H1 (cell line): ENCODE results near the gene GNLY. TPM values are rescaled to one million over a fixed set of nuclear protein-coding genes. Genes with fewer than 3 reads are reported as not detected.

Source experiments
- CTCF ChIA-PET: fragments of 300-600 bp; sonication (Branson Sonifier 250); formaldehyde crosslinking; loops from one replicate; lab custom pipeline; 2021; ENCODE audit not compliant: partially characterized antibody; lab: Charles Lee
- POLR2A ChIA-PET: fragments of 300-600 bp; sonication (Branson Sonifier 250); formaldehyde crosslinking; loops from one replicate; lab custom pipeline; 2021; ENCODE audit warnings: inconsistent platforms; ENCODE audit not compliant: partially characterized antibody; lab: Charles Lee
- DNase-seq, 2 experiments: peaks; one replicate each; pipeline versions ENCODE4 v3.0.0 to v3.0.0-alpha.2; 2010 to 2022; ENCODE audit warnings: low spot score in 2 of 2, low read depth in 1 of 2, mixed read lengths in 1 of 2
- FAIRE-seq: peaks from 2 replicates; lab custom pipeline; 2011; peaks lifted over from hg19 to GRCh38; lab: Jason Lieb, UNC
- H2AFZ ChIP-seq: 2 replicates; pipeline ENCODE4 v1.8.1; 2012; ENCODE audit warnings: low read length, inconsistent platforms
- H2AK5ac ChIP-seq: 2 replicates; pipeline ENCODE4 v1.6.1; 2013; ENCODE audit warnings: low read depth, low read length
- H2BK120ac ChIP-seq: replicated peaks from 2 replicates; pipeline ENCODE3; 2013; ENCODE audit warnings: low read depth, low read length, inconsistent platforms
- H2BK12ac ChIP-seq: 2 replicates; pipeline ENCODE4 v1.6.1; 2013; ENCODE audit warnings: low read depth, low read length
- H2BK15ac ChIP-seq: 2 replicates; pipeline ENCODE4 v1.6.1; 2013; ENCODE audit warnings: low read length
- H2BK20ac ChIP-seq: 2 replicates; pipeline ENCODE4 v1.6.1; 2013; ENCODE audit warnings: low read length
- H2BK5ac ChIP-seq: 2 replicates; pipeline ENCODE4 v1.6.1; 2013; ENCODE audit warnings: low read depth, low read length
- H3K14ac ChIP-seq: 2 replicates; pipeline ENCODE4 v1.6.1; 2013; ENCODE audit warnings: inconsistent platforms; ENCODE audit not compliant: insufficient read length
- H3K18ac ChIP-seq: 2 replicates; pipeline ENCODE4 v1.6.1; 2013; ENCODE audit warnings: low read length; ENCODE audit errors: extremely low read depth
- H3K23ac ChIP-seq: 2 replicates; pipeline ENCODE4 v1.6.1; 2013; ENCODE audit warnings: inconsistent platforms; ENCODE audit not compliant: insufficient read length
- H3K23me2 ChIP-seq: 2 replicates; pipeline ENCODE4 v1.6.1; 2013; ENCODE audit warnings: low read depth, low read length
- H3K27ac ChIP-seq: 2 replicates; pipeline ENCODE4 v1.6.1; 2011; ENCODE audit warnings: low read depth, low read length, inconsistent platforms
- H3K27me3 ChIP-seq, 4 experiments: replicated peaks in 1 of 4; 1 replicate in 1 of 4; 2 replicates in 3 of 4; pipeline versions ENCODE4 v1.6.1 to v1.8.1; 2011 to 2013; ENCODE audit warnings: low read length in 3 of 4, mild to moderate bottlenecking in 3 of 4, inconsistent platforms in 2 of 4, mixed read lengths in 2 of 4, moderate library complexity in 1 of 4; ENCODE audit not compliant: control insufficient read depth in 3 of 4, insufficient read depth in 3 of 4; ENCODE audit errors: extremely low read depth in 1 of 4
- H3K36me3 ChIP-seq, 4 experiments: 2 replicates each; pipeline versions ENCODE4 v1.6.1 to v1.8.1; 2011 to 2013; ENCODE audit warnings: mild to moderate bottlenecking in 4 of 4, low read length in 3 of 4, moderate library complexity in 2 of 4, control low read depth in 1 of 4, inconsistent platforms in 1 of 4; ENCODE audit not compliant: insufficient read depth in 4 of 4, control insufficient read depth in 2 of 4
- H3K4ac ChIP-seq: replicated peaks from 2 replicates; pipeline ENCODE3; 2013; ENCODE audit warnings: low read length, low read depth, mixed read lengths, inconsistent platforms; ENCODE audit not compliant: insufficient read length
- H3K4me1 ChIP-seq, 4 experiments: replicated peaks in 1 of 4; 1 replicate in 1 of 4; 2 replicates in 3 of 4; pipeline versions ENCODE4 v1.6.1 to v1.8.1; 2011 to 2013; ENCODE audit warnings: low read length in 3 of 4, inconsistent platforms in 2 of 4, mixed read lengths in 1 of 4; ENCODE audit not compliant: insufficient read depth in 4 of 4, control insufficient read depth in 3 of 4
- H3K4me2 ChIP-seq, 2 experiments: 2 replicates each; pipeline versions ENCODE4 v1.6.1 to v1.8.1; 2011 to 2013; ENCODE audit warnings: low read depth in 2 of 2, low read length in 2 of 2, control low read depth in 1 of 2, inconsistent platforms in 1 of 2, mild to moderate bottlenecking in 1 of 2; ENCODE audit not compliant: insufficient read depth in 1 of 2
- H3K4me3 ChIP-seq, 4 experiments: fragments of 200-600, 300-600 bp in 1 of 4; sonication (generic), shearing (Covaris generic), sonication (Bioruptor Twin) in 1 of 4; 2 replicates each; pipeline versions ENCODE4 v1.5.1 to v1.8.1; 2011 to 2016; ENCODE audit warnings: low read length in 4 of 4, low read depth in 3 of 4, control low read depth in 2 of 4, inconsistent platforms in 2 of 4, mild to moderate bottlenecking in 2 of 4, mixed read lengths in 1 of 4, moderate library complexity in 1 of 4; ENCODE audit not compliant: insufficient read depth in 2 of 4; ENCODE audit errors: extremely low read depth in 1 of 4
- H3K56ac ChIP-seq: replicated peaks from 2 replicates; pipeline ENCODE3; 2013; ENCODE audit warnings: low read depth, mild to moderate bottlenecking, mixed read lengths, low read length, inconsistent platforms; ENCODE audit not compliant: insufficient read length
- H3K79me1 ChIP-seq: 2 replicates; pipeline ENCODE4 v1.6.1; 2013; ENCODE audit warnings: low read depth, low read length, control low read depth
- H3K79me2 ChIP-seq, 2 experiments: 2 replicates each; pipeline versions ENCODE4 v1.6.1 to v1.8.1; 2012 to 2013; ENCODE audit warnings: low read length in 2 of 2, mild to moderate bottlenecking in 2 of 2, inconsistent platforms in 1 of 2; ENCODE audit not compliant: insufficient read depth in 2 of 2, control insufficient read depth in 1 of 2
- H3K9ac ChIP-seq, 4 experiments: replicated peaks in 1 of 4; 1 replicate in 1 of 4; 2 replicates in 3 of 4; pipeline versions ENCODE4 v1.6.1 to v1.8.1; 2011 to 2013; ENCODE audit warnings: low read depth in 3 of 4, low read length in 3 of 4, control low read depth in 2 of 4, mild to moderate bottlenecking in 2 of 4, moderate library complexity in 2 of 4, inconsistent platforms in 1 of 4; ENCODE audit errors: extremely low read depth in 1 of 4
- H3K9me3 ChIP-seq, 2 experiments: 2 replicates each; pipeline versions ENCODE4 v1.6.1 to v1.8.1; 2012 to 2013; ENCODE audit warnings: mild to moderate bottlenecking in 2 of 2, moderate library complexity in 2 of 2, control low read depth in 1 of 2, inconsistent platforms in 1 of 2, low read depth in 1 of 2, low read length in 1 of 2, mixed read lengths in 1 of 2; ENCODE audit not compliant: insufficient read depth in 2 of 2
- H4K20me1 ChIP-seq, 2 experiments: replicated peaks in 1 of 2; 2 replicates each; pipeline versions ENCODE3 to v1.8.1; 2011 to 2013; ENCODE audit warnings: inconsistent platforms in 2 of 2, low read length in 2 of 2, mild to moderate bottlenecking in 1 of 2; ENCODE audit not compliant: insufficient read depth in 2 of 2, control insufficient read depth in 1 of 2
- H4K5ac ChIP-seq: 2 replicates; pipeline ENCODE4 v1.6.1; 2013; ENCODE audit warnings: low read length, low read depth, mixed read lengths, inconsistent platforms; ENCODE audit not compliant: insufficient read length
- H4K8ac ChIP-seq: 2 replicates; pipeline ENCODE4 v1.8.0; 2013; ENCODE audit warnings: mild to moderate bottlenecking, moderate library complexity, low read length, inconsistent platforms; ENCODE audit not compliant: insufficient read depth; ENCODE audit errors: extremely low read depth
- H4K91ac ChIP-seq: replicated peaks from 2 replicates; pipeline ENCODE3; 2013; ENCODE audit warnings: low read length, mixed read lengths, inconsistent platforms; ENCODE audit not compliant: insufficient read length
- BACH1 ChIP-seq: IDR thresholded peaks from 2 replicates; pipeline ENCODE4 v1.6.1; 2012; ENCODE audit warnings: low read length, improper control_type of control experiment
- CHD2 ChIP-seq: IDR thresholded peaks from 2 replicates; pipeline ENCODE4 v1.6.1; 2012; ENCODE audit warnings: low read length, improper control_type of control experiment
- CTBP2 ChIP-seq: IDR thresholded peaks from 2 replicates; pipeline ENCODE4 v1.7.0; 2011; ENCODE audit warnings: borderline replicate concordance, mild to moderate bottlenecking, moderate library complexity, mixed read lengths, low read length; ENCODE audit not compliant: insufficient read depth, insufficient read length
- GTF2F1 ChIP-seq: IDR thresholded peaks from 2 replicates; pipeline ENCODE4 v1.6.1; 2012; ENCODE audit warnings: low read depth, low read length, improper control_type of control experiment, borderline replicate concordance
- JUND ChIP-seq: IDR thresholded peaks from 2 replicates; pipeline ENCODE4 v1.6.1; 2011; ENCODE audit warnings: mild to moderate bottlenecking, improper control_type of control experiment, low read length
- MAFK ChIP-seq: IDR thresholded peaks from 2 replicates; pipeline ENCODE4 v1.6.1; 2012; ENCODE audit warnings: low read depth, mild to moderate bottlenecking, improper control_type of control experiment, low read length
- SIX5 ChIP-seq: IDR thresholded peaks from 2 replicates; pipeline ENCODE4 v1.6.1; 2011; ENCODE audit warnings: mild to moderate bottlenecking, low read depth, low read length
- TEAD4 ChIP-seq: IDR thresholded peaks from 2 replicates; pipeline ENCODE4 v1.6.1; 2012; ENCODE audit warnings: low read depth, low read length, inconsistent platforms, mixed read lengths
- YY1 ChIP-seq: IDR thresholded peaks from 2 replicates; pipeline ENCODE4 v1.6.1; 2011; ENCODE audit warnings: low read depth, mild to moderate bottlenecking, low read length
- ZNF274 ChIP-seq: IDR thresholded peaks from 2 replicates; pipeline ENCODE4 v1.7.0; 2012; ENCODE audit warnings: low read length, borderline replicate concordance; ENCODE audit errors: extremely low read depth
- WGBS, 2 experiments: shearing (Covaris generic) in 1 of 2; methylation state at CpG; one replicate each; pipeline versions ENCODE4 v1.1.6 to v1.1.7; 2013 to 2015; ENCODE audit warnings: low lambda C conversion rate in 2 of 2, mixed read lengths in 2 of 2, inconsistent platforms in 1 of 2, low coverage in 1 of 2, missing lambda C conversion rate in 1 of 2; ENCODE audit not compliant: insufficient replicate concordance in 2 of 2, insufficient coverage in 1 of 2, insufficient read length in 1 of 2; ENCODE audit errors: extremely low coverage in 1 of 2, missing lambda C conversion rate in 1 of 2; 5-methylcytosine and 5-hydroxymethylcytosine counted together
- polyA plus RNA-seq, 7 experiments: library from polyadenylated mRNA; depleted of rRNA in 3 of 7; stranded (reverse) in 5 of 7; unstranded in 2 of 7; fragments of >200 nt in 5 of 7; fragments of 200-250 nt in 2 of 7; gene quantifications; 1 replicate in 5 of 7; 2 replicates in 1 of 7; 4 replicates in 1 of 7; pipeline versions ENCODE4 v1.2.1 to v1.2.3, GENCODE V29; 2011 to 2013; ENCODE audit warnings: missing spikeins in 2 of 7, mixed read lengths in 2 of 7
- total RNA-seq: library from RNA; stranded (reverse); fragmentation: NEBNext Ultra II Directional; extraction: Animal tissue kit (Norgen Biotek cat#: 25700); gene quantifications from 2 replicates; pipeline ENCODE4 v1.2.1, GENCODE V29; 2021
- TF ChIP-seq, protein P1 (sequence below): IDR thresholded peaks from 2 replicates; pipeline ENCODE4 v1.6.1; 2012; ENCODE audit warnings: low read length, inconsistent platforms

The GNLY gene
- total and polyA plus RNA-seq, 2 of the 8 experiments (the other 6 are each of a cell fraction or from before 2014, with no cell fraction given): 0.03 TPM; not detected in 1

DNA sequence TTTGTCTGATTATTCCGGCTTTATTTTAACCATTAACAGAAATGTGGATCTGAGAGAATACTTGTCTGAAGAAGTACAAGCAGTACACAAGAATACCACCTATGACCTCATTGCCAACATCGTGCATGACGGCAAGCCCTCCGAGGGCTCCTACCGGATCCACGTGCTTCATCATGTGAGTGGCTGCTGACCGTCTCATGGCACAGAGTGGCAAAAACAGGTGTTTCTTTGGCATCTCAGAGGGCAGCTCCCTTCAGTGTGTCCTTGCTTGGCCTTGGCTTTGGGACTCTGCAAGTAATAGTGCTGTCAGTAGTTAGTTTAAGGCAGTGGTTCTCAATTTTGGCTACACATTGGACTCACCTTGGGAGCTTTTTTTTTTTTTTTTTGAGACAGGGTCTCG is 49.2 kb upstream of the GNLY start:
- no peak for FAIRE-seq
- H3K36me3 ChIP-seq: peaks cover 39 to 97% (median 87%) of the 10 kb centered on the region in 4 experiments
- POLR2A ChIA-PET: interaction anchor here (1.1 to 2.2 kb wide), 5 partner anchors 8 to 36 kb away, joined by 3 to 11 read pairs (median 4); no protein-coding TSS in a partner anchor
- TF ChIP-seq MAFK: no peak
- no peak for TF ChIP-seq GTF2F1
- TF ChIP-seq JUND: no peak
- TF ChIP-seq CTBP2: no peak
- TF ChIP-seq YY1: no peak
- TF ChIP-seq, protein P1, sequence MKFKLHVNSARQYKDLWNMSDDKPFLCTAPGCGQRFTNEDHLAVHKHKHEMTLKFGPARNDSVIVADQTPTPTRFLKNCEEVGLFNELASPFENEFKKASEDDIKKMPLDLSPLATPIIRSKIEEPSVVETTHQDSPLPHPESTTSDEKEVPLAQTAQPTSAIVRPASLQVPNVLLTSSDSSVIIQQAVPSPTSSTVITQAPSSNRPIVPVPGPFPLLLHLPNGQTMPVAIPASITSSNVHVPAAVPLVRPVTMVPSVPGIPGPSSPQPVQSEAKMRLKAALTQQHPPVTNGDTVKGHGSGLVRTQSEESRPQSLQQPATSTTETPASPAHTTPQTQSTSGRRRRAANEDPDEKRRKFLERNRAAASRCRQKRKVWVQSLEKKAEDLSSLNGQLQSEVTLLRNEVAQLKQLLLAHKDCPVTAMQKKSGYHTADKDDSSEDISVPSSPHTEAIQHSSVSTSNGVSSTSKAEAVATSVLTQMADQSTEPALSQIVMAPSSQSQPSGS: no peak
- no peak for TF ChIP-seq BACH1
- TF ChIP-seq TEAD4: no peak
- TF ChIP-seq CHD2: no peak
- TF ChIP-seq ZNF274: no peak
- no peak for TF ChIP-seq SIX5

More for the DNA sequence above, 49.2 kb upstream of the GNLY start:
- Histone ChIP-seq H3K79me2 (no peaks in the 10 kb centered on the region), H3K4me2 (no peak overlapping the region), H2BK5ac (no peak overlapping the region), H2AFZ (no peak overlapping the region), H3K9ac (no peak overlapping the region), H3K14ac (no peak overlapping the region), H3K56ac (no peak overlapping the region), H4K8ac (no peak overlapping the region), H4K5ac (no peak overlapping the region), H3K23me2 (0 out of 2 replicates have a peak, but pooled peaks cover 2% of the 10 kb centered on the region), H3K27me3 (no peaks in the 10 kb centered on the region), H3K79me1 (no peaks in the 10 kb centered on the region), H2BK120ac (no peak overlapping the region), H4K91ac (no peak overlapping the region), H3K4ac (no peak overlapping the region), H4K20me1 (peaks cover 0 to 4% of the 10 kb centered on the region in 2 experiments), H3K9me3 (no peaks in the 10 kb centered on the region), H2BK15ac (no peak overlapping the region), H3K4me3 (no peak overlapping the region), H3K4me1 (no peaks in the 10 kb centered on the region), H3K23ac (no peak overlapping the region), H2AK5ac (no peak overlapping the region), H2BK12ac (no peak overlapping the region), H2BK20ac (no peak overlapping the region), H3K18ac (no peak overlapping the region), H3K27ac (no peak overlapping the region)
- 96% methylated on average over 7 of the region's 8 CpGs; no CpG with 5 or more reads in 1 of the 2 experiments for WGBS, 2 experiments
- no peak for DNase-seq
- CTCF ChIA-PET: interaction anchor here (0.8 to 8.4 kb wide), 4 partner anchors 7 to 424 kb away, joined by 3 to 69 read pairs (median 8); no protein-coding TSS in a partner anchor
